HK-2 (cell line): Measurements from ENCODE around the gene ABLIM1.

ENCODE experiments used
- DNase-seq: peaks from one replicate; pipeline ENCODE4 v3.0.0-alpha.2; 2018; ENCODE audit not compliant: unreplicated experiment

Gene ABLIM1

DNA sequence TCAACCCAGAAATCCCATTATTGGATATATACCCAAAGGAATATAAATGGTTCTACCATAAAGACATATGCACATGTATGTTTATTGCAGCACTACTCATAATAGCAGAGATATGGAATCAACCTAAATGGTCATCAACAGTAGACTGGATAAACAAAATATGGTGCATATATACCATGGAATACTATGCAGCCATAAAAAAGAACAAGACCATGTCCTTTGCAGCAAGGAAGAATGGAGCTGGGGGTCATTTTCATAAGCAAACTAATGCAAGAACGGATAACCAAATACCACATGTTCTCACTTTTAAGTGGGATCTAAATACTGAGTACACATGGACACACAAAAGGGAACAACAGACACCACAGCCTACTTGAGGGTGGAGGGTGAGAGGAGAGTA, 251.6 kb downstream of the ABLIM1 start:
- no peak for DNase-seq

DNA sequence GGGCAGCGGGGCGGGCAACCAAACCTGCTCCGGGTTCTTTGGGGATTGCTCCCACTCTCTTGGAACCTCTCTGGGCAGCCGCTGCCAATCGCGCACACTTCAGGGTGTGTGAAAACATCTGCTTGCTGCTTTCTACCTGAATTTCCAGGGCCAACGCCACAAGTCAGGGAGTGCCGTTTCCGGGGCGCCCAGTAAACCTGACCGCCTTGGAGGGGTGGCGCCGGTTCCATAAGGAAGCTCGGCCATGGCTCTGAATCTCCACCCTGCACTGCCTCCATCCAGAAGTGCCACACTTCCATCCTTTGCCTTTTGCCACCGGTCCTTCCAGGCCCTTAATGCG, 253.1 kb downstream of the ABLIM1 start:
- DNase-seq: no peak

DNA sequence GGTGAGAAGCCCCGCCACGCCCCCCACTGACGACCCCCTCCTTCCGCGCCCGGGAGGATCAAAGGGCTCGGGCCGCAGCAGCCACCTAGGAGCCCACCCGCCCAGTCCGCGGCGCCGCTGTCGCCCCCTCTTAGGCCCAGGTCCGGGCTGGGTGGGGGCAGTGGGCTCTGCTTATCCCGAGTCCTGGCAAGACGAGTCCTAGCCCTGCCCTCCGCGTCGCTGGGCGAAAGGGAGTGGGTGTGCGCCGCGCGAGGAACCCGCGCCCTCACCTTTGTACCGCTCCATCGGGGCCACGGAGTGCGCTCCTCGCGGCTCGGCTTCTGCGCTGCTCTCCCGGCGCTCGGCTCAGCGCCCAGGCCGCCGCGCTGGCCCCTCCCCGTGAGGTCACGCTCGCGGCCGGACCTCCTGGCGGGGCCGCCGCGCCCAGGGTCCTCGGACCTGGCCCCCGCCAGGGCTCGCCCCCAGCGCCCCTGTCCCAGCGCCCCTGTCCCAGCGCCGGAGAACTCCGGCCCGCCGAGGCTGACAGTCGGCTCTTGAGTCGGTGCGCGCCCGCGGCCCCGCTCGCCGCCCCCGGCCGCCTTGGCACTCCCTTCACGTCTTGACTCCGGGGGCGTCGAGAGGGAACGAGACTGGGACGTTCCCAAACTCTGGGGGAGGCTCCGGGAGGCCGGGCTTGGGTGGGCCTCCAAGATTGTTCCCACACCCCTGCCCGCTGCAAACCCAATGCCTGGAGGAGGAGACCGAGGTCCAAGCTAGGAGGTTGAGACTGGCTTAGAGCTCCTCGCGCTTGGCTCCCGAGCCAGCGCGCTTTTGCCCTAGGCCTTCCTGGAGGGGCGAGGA, 253.7 kb downstream of the ABLIM1 start, which contains the start of gene AFAP1L2:
Gene AFAP1L2 (minus strand): TSS at position 332 of the 840 bp plus-strand sequence. CDS start 47 bp downstream, at position 285.
- DNase-seq: peak; percentile 67

DNA sequence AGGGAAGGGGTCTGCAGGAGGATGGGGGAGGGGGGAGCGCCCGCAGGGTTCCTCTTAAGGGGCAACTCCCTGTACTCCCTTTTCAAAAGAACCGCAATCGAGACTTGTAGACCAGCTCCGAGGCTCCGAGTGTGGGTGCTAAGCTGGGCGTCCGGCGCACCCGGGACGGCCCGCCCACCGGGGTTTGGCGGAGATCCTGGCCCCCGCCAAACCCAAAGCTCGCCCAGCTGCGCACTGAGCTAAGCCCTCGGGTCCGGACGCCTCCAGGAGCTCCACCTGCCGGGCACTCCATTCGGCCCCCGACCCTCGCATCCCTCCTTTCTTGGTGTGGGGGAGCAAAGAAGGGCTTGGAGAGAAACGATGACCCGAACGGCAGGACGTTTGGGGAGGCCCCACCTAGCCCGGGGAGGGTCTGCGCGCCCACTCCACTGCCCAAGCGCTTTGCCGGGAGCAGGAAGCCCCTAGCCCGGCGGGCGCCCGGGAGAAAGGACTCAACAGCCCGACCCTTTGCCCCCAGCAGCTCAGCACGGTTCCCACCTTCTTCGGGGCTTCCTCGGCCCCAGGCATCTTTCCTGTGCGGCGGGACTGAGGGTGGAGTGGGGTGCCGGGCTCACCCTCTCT, 254.4 kb downstream of the ABLIM1 start:
- DNase-seq: peak; percentile 64

DNA sequence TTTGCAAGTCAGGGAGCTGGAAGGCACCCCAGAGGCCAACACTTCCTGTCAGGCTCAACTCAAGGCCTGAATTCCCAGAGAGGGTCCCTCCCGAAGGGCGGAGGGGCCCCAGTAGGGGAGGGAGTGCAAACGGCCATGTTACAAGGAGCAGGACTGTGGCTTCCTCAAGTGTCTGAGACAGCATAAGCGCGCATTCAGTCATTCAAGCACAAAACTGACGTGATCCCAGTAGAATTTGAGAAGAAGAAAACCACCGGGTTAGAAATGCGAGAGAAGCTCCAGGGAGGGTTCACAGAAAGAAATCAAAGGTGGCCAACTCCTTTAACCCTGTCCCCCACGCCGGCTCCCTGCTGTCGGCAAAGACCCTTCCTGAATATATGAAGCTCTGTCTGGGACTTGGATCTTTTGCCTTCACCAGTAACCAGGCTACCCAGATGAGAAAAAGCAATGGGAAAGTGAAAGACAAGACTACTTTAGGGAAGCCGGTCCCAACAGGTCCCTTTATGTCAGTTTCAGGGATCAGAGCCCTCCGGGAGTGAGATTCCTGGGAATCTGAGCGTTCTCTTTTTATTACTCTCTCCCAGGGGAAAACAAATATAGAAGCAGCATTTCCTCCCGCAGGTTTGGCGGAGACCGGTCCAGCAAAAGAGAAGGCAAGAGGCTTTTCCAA, 255.1 kb downstream of the ABLIM1 start:
- no peak for DNase-seq

DNA sequence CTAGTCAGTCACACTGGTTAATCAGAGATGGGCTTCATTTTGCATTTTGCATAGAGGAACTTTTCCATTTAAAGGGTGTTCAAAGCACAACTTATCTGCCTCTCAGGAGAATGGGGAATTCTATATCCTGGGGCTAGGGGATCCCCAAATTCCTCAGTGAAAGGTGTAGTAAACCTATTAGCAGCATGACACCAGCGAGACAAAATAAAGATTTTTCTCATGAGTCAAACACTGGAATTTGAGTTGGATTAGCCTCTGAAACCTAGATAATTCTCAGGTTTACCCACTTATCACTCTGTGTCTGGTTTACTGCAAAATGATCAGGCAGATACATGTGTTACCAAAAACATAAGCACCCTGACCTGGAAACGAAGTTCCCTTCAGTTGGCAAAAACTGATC, 255.8 kb downstream of the ABLIM1 start:
- DNase-seq: no peak

DNA sequence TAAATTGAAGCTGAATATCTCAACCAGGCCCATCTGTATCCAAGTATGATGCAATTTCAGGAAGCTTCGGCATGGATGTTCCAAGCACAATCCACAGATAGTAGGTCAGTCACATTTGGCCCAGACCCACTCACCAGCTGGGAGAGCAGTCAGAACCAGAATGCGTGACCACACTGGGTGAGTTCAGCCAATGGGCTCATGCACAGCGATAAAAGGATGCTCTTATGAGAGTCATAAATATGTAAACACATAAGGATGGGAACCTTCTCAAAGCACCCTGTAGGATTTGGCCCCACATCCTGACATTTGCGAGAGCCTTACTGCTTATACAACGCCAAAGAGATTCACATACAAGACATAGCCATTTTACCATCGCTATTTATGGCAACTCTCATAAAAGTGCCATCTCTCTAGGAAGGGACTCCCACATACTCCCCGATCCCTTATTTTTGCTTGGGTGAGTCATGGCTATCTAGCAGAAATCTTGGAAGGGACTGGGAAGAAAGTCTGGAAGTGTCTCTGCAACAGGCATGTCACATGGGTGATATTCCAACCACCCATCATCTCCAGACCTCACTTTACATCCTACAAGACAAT, 256.8 kb downstream of the ABLIM1 start:
- no peak for DNase-seq

DNA sequence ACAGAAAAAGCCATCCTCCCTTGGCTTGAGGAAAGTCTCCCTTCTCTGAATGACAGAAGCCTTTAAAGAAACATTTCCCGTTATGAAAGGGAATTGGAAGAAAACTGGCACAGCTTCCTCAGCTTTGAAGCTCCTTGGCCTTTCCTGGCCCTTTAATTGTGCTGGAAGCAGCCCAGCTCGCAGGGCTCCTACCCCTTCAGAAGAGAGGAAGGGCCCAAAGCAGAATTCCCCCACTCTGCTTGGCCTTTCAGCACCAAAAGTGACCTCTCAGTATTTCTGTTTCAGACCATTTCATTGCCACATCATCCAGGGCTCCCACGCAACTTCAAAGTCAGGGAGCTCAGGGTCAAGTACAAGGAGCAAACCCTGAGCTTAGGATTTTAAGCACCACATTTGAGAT, 258.0 kb downstream of the ABLIM1 start:
- no peak for DNase-seq

DNA sequence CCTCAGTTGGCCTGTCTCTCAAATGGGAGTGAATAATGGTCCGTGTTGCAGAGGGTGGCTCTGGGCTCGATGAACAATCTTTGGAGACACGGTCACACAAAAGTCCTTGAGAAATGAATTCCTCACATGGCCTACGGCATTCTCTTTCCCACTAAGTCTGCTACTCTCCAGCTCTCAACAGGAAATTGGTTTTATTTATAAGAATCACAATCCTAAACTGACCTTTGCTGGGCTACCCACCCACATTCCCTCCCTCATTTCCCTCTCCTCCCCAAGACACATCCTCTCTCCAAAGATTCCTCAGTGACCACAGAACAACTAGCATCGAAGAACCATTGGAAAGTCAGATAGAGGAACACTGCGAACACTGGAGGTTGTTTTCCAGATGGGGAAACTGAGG, 258.5 kb downstream of the ABLIM1 start:
- no peak for DNase-seq

DNA sequence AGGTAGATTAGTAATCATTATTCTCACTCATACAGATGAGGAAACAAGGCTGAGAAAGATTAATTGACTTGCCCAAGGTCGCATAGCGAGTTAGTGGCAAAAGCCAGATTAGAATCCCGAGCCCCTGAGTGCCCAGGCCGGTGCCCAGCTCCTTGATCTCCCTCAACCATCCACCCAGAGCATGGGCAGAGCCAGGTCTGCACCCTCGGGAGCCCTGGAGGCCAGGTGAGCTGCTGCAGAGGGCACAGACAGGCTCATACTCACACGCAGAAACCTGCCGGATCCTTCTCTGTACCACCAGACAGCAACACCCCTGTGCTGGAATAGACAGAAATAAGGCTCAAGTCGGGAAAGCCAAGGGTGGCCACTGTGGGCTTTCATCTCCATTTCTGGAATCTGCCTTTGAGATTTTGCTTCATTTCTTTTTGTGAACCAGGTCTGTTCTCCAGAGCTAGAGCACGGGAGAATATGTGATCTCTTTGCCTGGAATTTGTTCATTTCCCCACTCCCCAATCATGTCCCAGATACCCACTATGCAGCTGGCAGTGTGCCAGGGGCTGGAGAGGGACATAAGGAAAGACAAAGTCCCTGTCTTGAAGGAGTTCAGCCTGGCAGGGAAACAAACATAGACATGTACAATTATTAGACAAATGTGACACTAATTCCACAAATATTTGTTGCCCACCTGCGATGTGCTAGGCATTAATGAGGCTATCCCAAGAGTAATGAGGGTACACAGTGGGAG, 259.3 kb downstream of the ABLIM1 start:
- DNase-seq: no peak

DNA sequence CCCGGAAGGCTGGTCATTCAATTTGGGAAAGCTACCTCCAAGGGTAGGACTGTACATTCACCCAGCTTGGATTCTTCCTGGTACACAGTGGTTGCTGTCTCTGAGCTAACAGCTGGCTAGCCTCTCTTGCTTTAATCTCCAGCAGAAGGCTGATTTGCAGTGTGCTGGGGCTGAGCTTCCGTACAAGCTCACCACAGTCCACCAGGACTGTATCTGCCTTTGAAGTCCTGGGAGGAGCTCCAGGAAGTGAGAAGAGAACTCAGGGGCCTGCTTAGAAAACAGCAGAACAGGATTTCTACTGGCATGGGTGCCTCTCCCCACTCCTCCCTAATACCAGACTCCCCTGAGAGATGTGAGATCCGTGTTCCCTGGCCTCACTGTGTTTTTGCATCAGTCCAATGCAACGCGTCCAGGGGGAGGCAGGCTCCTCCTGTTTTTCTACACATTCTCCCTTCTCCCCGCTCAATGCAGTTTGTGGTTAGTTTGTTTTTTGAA, 260.4 kb downstream of the ABLIM1 start:
- no peak for DNase-seq

DNA sequence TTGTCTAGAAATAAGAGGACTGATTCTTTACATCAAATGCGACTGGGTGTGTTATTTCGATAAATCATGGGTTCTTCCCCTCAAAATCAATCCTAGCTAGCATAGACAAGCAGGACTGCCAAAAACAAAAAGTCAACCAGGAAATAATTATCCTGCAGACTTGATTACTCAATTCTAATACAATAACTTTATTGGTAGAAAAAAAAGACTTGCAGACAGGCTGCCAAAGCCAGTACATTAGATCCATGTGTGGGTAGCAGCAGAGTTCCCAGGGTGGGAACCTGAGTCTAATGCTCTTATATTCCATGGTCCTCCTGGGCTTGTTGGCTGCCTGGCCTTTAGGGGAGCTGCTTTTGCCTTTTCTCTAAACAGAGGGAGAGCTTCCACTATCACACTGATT, 261.6 kb downstream of the ABLIM1 start:
- no peak for DNase-seq

DNA sequence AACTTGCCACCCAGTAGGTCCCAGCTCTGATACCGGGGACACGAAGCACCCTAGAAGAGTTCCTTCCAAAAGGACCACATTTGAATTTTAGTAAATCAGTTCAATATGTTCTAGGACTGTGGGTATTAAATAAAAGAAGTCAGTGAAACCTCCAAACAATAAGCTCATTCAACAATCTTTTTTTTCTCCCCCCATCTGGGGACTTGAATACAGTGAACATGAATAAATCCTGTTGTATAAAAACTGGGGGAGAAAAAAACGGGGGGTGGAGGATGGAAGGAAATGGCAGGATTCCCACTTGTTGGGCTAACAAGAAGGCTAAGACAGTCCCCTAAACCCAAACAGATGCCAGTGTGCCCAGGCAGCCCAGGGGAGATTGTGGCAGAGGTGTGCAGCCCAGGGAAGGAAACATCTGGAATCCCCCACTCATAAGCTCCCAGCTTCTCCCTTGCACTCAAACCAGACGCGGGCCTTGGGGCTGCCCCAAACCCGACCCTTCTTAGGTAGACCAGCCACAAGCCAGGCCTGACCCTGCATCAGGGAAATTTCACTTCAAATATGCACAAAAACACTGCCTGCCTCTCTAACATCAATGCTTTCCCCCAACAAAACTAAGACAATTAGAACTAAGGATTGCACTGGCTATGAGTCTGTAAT, 262.6 kb downstream of the ABLIM1 start:
- no peak for DNase-seq

DNA sequence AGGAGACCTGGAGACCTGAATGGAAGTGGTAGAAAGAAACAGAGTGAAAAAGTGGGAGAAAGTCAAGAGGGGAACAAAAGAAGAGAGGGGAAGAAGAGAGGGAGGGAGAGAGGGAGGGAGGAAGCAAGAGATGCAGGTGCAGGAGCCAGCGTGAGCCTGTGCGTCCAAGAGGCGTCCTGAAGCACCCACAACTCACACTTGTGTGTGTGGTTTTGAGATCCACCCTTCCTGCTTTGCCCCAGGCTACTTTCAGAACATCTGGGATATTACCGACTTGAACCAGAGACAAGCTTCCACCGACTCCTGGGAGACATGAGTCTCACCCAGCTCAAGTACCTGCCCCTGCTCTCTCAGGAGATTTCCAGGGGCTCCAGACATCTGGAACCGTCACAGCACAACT, 263.5 kb downstream of the ABLIM1 start:
- DNase-seq: no peak

DNA sequence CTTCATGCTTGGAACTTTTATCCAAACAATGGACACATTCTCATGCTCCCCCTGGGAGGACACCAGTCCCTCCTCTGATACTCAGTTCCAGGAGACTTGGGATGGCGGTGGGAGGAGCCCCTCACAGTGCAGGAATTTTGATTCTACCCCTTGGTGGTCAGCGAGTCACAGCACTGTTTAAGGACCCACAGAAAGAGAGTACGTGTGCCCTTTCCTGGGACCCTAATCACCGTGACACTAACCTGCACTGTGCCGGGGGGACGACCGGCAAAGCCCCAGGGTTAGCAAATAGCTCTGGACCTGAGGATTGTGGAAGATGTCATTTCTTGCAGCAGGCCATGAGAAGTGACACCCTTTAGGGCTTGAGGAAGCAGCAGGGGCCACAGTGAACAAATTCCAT, 264.2 kb downstream of the ABLIM1 start:
- no peak for DNase-seq

DNA sequence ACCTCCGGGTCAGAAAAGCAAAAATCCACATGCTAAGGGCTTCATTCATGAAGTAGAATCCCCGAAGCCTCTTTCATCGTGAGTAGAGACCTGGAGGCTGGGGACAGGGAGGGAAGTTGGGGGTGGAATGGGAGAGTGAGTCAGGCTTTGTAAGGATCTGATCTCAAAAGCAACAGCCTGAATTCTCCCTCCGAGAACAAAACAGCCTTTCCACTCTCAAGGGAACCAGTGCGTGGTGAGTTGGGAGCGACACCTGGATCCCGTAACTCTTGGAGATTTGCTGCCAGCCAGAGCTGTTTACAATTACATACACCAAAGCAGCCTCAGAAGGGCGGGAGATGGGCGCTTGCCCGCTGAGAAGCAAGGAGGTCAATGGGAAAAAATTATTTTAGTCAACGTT, 264.6 kb downstream of the ABLIM1 start:
- DNase-seq: no peak

DNA sequence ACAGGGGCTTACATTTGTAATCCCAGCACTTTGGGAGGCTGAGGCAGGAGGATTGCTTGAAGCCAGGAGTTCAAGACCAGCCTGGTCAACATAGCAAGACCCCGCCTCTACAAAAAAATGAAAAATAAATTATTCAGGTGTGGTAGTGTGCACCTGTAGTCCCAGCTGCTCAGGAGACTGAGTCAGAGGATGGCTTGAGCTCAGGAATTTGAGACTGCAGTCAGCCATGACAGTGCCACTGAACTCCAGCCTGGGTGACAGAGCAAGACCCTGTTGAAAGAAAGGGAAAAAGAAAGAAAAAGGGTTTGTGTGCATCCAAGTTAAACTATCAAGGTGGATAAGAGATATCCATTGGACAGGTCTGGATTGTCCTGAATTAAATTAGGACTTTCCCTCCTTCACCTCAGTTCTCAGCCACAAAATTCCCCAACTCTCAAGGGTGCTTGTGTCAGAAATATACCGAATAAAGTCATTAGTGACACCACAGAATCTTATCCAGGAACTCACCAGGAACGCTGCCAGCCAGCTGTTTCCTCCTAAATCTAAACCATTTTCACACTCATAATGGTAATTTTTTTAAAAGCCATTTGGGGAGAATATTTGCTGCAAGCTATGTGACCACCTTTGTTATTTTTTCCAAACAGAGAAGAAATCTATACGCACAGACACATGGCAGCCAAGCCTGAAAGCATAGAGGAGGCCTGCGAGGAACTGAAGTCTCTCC, 265.8 kb downstream of the ABLIM1 start:
- DNase-seq: no peak

DNA sequence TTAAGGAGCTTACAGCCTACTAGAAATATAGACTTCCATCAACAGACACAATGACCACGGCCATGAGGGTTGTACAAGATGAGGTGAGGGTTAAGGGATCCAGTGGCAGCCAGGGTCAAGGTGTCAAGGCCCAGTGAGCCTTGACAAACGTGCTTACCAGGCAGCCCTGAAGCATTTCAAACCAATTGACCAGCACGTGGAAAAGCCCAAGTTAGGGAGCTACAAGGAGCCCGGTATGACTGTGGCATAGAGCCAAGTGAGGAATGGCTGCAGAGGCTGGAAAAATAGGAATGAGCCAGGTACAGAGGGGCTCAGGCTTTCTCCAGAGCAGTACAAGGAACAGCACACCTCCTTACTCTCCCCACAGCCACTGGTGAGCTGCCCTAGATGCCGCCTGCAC, 266.5 kb downstream of the ABLIM1 start:
- DNase-seq: no peak

DNA sequence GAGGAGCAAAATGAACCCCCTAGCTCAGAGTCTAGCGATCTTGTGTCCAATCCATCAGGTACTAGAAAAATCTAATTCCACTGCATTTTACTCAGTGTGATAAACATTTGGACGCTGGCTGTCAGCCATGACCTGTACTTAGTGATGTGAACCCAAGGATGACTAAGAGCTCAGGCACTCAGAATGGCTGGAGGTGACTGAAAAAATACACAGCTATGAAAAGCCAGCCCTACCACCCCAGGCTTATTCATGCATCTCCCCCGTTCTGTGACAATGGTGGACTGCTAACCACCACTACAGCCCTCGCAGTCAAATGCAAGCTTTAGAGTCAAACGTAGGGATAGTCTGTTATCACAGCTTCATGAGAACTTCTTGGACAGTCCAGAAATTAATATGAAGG, 268.6 kb downstream of the ABLIM1 start:
- DNase-seq: peak; percentile 61

DNA sequence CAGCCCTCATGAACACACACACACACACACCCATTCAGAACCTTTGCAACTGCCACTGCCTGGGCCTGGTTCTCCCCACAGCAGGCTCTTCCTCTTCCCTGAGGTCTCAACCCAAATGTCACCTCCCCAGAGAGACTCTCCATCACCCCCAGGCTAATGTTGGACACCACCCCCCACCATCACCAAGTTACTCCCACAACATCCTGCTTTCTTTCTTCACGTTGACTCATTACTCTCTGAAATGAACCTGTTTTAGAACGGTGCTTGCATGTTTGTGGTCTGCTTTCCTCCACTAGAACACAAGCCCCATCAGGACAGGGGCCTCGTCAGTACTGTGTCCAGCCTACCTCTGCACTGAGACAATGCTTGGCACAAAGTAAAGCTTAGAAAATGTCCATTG, 269.8 kb downstream of the ABLIM1 start:
- no peak for DNase-seq

DNA sequence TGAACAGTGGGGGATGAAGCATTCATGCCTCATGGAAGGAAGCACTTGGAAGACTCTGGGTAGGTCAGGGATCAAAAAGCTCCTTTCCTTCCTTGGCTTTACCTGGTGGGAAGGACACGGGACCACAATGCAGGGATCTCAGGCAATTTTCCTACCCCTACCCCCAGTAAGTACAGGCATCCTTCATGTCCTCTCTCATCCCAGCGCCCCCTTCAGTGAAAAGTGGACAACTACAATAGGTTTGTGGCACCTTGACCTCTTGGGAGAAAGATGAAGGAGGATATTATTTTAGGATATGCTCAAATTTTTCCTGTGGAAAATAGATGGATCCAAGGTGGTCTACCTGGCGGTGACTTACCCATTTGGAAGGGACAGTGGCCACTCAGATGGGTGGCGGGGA, 270.3 kb downstream of the ABLIM1 start:
- no peak for DNase-seq
